ENCODE results near the gene CEACAM16. TPM values are rescaled to one million over a fixed set of nuclear protein-coding genes. Genes with fewer than 3 reads are reported as not detected.

CEACAM16 gene
- polyA plus RNA-seq, 1 donor (not counting 4 experiments of a cell fraction or from before 2014, with no cell fraction given), result not detected

- Histone ChIP-seq H4K20me1 (ENCODE audit: control insufficient read depth, extremely low read depth, insufficient read depth, low read length) (no peaks in the 10 kb centered on the region), H3K4me3 (ENCODE audit: control insufficient read depth in 2 of 3, extremely low read depth in 1 of 3, insufficient read depth in 2 of 3, low read depth in 1 of 3, low read length in 3 of 3) (no peak overlapping the region), H3K79me2 (ENCODE audit: control insufficient read depth, insufficient read depth, low read length) (peaks cover 3% of the 10 kb centered on the region), H3K4me1 (ENCODE audit: control insufficient read depth, extremely low read depth, insufficient read depth, low read length) (peaks cover 16% of the 10 kb centered on the region), H2AFZ (ENCODE audit: control insufficient read depth, low read length) (no peak overlapping the region), H3K27me3 (ENCODE audit: control insufficient read depth, extremely low read depth, insufficient read depth, low read length) (no peaks in the 10 kb centered on the region), H3K9me1 (ENCODE audit: control insufficient read depth, extremely low read depth, insufficient read depth, low read length) (no peaks in the 10 kb centered on the region), H3K9me3 (ENCODE audit: control insufficient read depth, low read depth, low read length) (no peaks in the 10 kb centered on the region), H3K27ac (ENCODE audit: control insufficient read depth, insufficient read depth, low read length) (no peak overlapping the region), H3K36me3 (ENCODE audit: control insufficient read depth in 2 of 2, extremely low read depth in 1 of 2, insufficient read depth in 2 of 2, low read length in 2 of 2) (peaks cover 15 to 19% of the 10 kb centered on the region in 2 experiments), H3K4me2 (ENCODE audit: control insufficient read depth, extremely low read depth, insufficient read depth, low read depth, low read length) (no peak overlapping the region), H3K9ac (ENCODE audit: control insufficient read depth, extremely low read depth, insufficient read depth, low read length) (no peak overlapping the region)
- FAIRE-seq, result no peak
- no peak for DNase-seq (ENCODE audit: low read depth, low spot score)
- TF ChIP-seq EZH2 (IDR thresholded peaks at IDR 0.05; ENCODE audit: low read length), result no peak
- no peak for TF ChIP-seq CTCF (optimal IDR thresholded peaks at IDR 0.05 in 1 of 3, IDR thresholded peaks at IDR 0.05 in 1 of 3, conservative IDR thresholded peaks at IDR 0.05 in 1 of 3; ENCODE audit: extremely low read depth in 1 of 3, insufficient read depth in 2 of 3, low read length in 3 of 3)
- dilution Hi-C loops (cut with MboI; ENCODE audit: extremely low pct_ligation_motif_present, low sequenced_read_pairs), result no loop called here
Measured at GRCh38 chr19:44758596-44758995, 59.6 kb downstream of the CEACAM16 start.

- TF ChIP-seq CTCF (optimal IDR thresholded peaks at IDR 0.05 in 1 of 3, IDR thresholded peaks at IDR 0.05 in 1 of 3, conservative IDR thresholded peaks at IDR 0.05 in 1 of 3; ENCODE audit: extremely low read depth in 1 of 3, insufficient read depth in 2 of 3, low read length in 3 of 3) (no peak), EZH2 (IDR thresholded peaks at IDR 0.05; ENCODE audit: low read length) (no peak)
- H3K27me3 ChIP-seq (ENCODE audit: control insufficient read depth, extremely low read depth, insufficient read depth, low read length), result no peaks in the 10 kb centered on the region
- dilution Hi-C loops (cut with MboI; ENCODE audit: extremely low pct_ligation_motif_present, low sequenced_read_pairs), result no loop called here
- H3K27ac ChIP-seq (ENCODE audit: control insufficient read depth, insufficient read depth, low read length), result no peak overlapping the region
- peaks cover 15 to 19% of the 10 kb centered on the region in 2 experiments for H3K36me3 ChIP-seq (ENCODE audit: control insufficient read depth in 2 of 2, extremely low read depth in 1 of 2, insufficient read depth in 2 of 2, low read length in 2 of 2)
- no peaks in the 10 kb centered on the region for H3K9me1 ChIP-seq (ENCODE audit: control insufficient read depth, extremely low read depth, insufficient read depth, low read length)
- H3K9me3 ChIP-seq (ENCODE audit: control insufficient read depth, low read depth, low read length), result no peaks in the 10 kb centered on the region
- H3K4me2 ChIP-seq (ENCODE audit: control insufficient read depth, extremely low read depth, insufficient read depth, low read depth, low read length), result no peak overlapping the region
- H3K4me1 ChIP-seq (ENCODE audit: control insufficient read depth, extremely low read depth, insufficient read depth, low read length), result peaks cover 11% of the 10 kb centered on the region
- DNase-seq (ENCODE audit: low read depth, low spot score), result no peak
- no peak for FAIRE-seq
- no peaks in the 10 kb centered on the region for H4K20me1 ChIP-seq (ENCODE audit: control insufficient read depth, extremely low read depth, insufficient read depth, low read length)
- peaks cover 3% of the 10 kb centered on the region for H3K79me2 ChIP-seq (ENCODE audit: control insufficient read depth, insufficient read depth, low read length)
- no peak overlapping the region for H3K4me3 ChIP-seq (ENCODE audit: control insufficient read depth in 2 of 3, extremely low read depth in 1 of 3, insufficient read depth in 2 of 3, low read depth in 1 of 3, low read length in 3 of 3)
- no peak overlapping the region for H3K9ac ChIP-seq (ENCODE audit: control insufficient read depth, extremely low read depth, insufficient read depth, low read length)
- no peak overlapping the region for H2AFZ ChIP-seq (ENCODE audit: control insufficient read depth, low read length)
Measured at GRCh38 chr19:44759083-44759804, 60.3 kb downstream of the CEACAM16 start.

Small RNA genes within 50 kb of the gene (small RNA-seq; reads per million reads assigned to genes)
- 0 reads per million in 3 experiments for gene RF00285 (ENCODE audit: insufficient read length in 3 of 3, low read depth in 3 of 3, low replicate concordance in 1 of 3)

Other genes with a start within 250 kb of the CEACAM16 start
- gene ZNF180, start 198.6 kb upstream of the CEACAM16 start, polyA plus RNA-seq, result 1.1 to 2.6 TPM (median 1.4 TPM) in 3 replicates
- gene CEACAM20, start 169.5 kb upstream of the CEACAM16 start, polyA plus RNA-seq, result not detected in 3 replicates
- 0.06 to 0.07 TPM in 2 of 3 replicates, not detected in the other for gene IGSF23, start 85.6 kb upstream of the CEACAM16 start, polyA plus RNA-seq
- 48.1 to 80.4 TPM (median 65.6 TPM) in 3 replicates for gene PVR, start 55.2 kb upstream of the CEACAM16 start, polyA plus RNA-seq
- gene CEACAM19, start 27.7 kb upstream of the CEACAM16 start, polyA plus RNA-seq, result 2.4 to 7.1 TPM (median 3.7 TPM) in 3 replicates
- 1.1 to 1.8 TPM (median 1.5 TPM) in 3 replicates for gene BCL3, start 49.6 kb downstream of the CEACAM16 start, polyA plus RNA-seq
- 27.8 to 58.6 TPM (median 30.1 TPM) in 3 replicates for gene CBLC, start 78.7 kb downstream of the CEACAM16 start, polyA plus RNA-seq
- gene BCAM, start 110.0 kb downstream of the CEACAM16 start, polyA plus RNA-seq, result 13.6 to 28.4 TPM (median 20.8 TPM) in 3 replicates
- gene NECTIN2, start 147.1 kb downstream of the CEACAM16 start, polyA plus RNA-seq, result 26.8 to 38.9 TPM (median 29.8 TPM) in 3 replicates
- 46.9 to 92.1 TPM (median 56.0 TPM) in 3 replicates for gene TOMM40, start 192.1 kb downstream of the CEACAM16 start, polyA plus RNA-seq
- gene APOE, start 206.6 kb downstream of the CEACAM16 start, polyA plus RNA-seq, result 27.9 to 217 TPM (median 30.2 TPM) in 3 replicates
- gene APOC1, start 215.5 kb downstream of the CEACAM16 start, polyA plus RNA-seq, result 0.40 to 0.79 TPM (median 0.65 TPM) in 3 replicates
- gene APOC4, start 243.1 kb downstream of the CEACAM16 start, polyA plus RNA-seq, result not detected in 3 replicates
- gene APOC2, start 246.9 kb downstream of the CEACAM16 start, polyA plus RNA-seq, result not detected in 3 replicates